T-helper 22 cell (primary cell): ENCODE results near the gene ABCC11.
"Not testable (repeated sequence)": the region's sequence is repeated elsewhere in the genome, so short reads cannot be mapped to it uniquely, and the experiment has no call there.

Experiments used
- DNase-seq: peaks from one replicate; pipeline ENCODE4 v3.0.0-alpha.2; 2020; ENCODE audit warnings: low read depth

Gene ABCC11

DNA sequence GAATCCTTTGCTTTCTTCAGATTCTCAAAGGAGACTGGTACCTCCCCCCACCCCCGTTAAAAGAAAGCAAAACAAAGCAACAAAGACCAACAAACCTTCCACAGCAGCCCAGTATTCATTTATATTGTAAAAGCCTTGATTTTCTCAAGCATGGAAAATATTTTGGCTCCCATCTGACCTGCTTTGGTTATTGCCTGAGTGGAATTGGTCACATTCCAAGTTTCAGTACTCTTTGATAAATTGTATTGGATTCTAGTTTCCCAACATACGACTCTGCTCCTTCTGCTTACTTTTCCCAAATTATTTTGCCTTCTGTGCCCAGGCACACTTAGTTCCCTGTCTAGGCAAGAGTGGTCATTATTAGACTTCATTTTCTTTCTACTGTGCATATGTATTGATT is 1.3 kb downstream of the ABCC11 start:
- DNase-seq: no peak

- no peak for DNase-seq
Measured at GRCh38 chr16:48244863-48245195, 2.5 kb downstream of the ABCC11 start.

- DNase-seq: peak; percentile 78
Measured at GRCh38 chr16:48244080-48244862, 3.1 kb downstream of the ABCC11 start, which contains the start of gene LONP2. Gene LONP2, plus strand, starts transcription at chr16:48244300. Its CDS starts 89 bp downstream, at chr16:48244389.

- DNase-seq: not testable (repeated sequence)
Measured at GRCh38 chr16:48240147-48240546, 7.2 kb downstream of the ABCC11 start.

- DNase-seq: no peak
Measured at GRCh38 chr16:48236286-48236685, 11.1 kb downstream of the ABCC11 start.

- no peak for DNase-seq
Measured at GRCh38 chr16:48235556-48236136, 11.7 kb downstream of the ABCC11 start.

GRCh38 chr16:48235058-48235555 is 12.2 kb downstream of the ABCC11 start:
- no peak for DNase-seq

DNA sequence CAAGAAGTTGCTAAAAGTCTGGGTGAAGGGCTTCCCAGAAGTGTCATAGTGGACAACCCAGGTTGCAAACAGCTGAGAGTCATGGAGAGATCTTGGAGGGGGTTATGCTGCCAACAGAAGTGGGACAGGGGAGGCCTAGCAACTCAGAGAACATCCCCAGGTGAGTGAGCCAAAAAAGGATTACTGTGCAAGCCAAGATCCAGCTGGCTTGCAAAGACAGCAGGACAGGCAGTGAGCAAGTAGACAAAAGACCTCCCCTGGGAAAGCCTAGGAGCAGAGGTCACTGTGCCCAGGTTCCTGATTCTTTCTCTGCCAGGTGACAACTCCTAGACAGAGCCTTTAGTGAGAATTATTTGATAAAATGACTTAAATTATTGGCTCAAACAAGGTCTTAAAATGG is 12.7 kb downstream of the ABCC11 start:
- no peak for DNase-seq

DNA sequence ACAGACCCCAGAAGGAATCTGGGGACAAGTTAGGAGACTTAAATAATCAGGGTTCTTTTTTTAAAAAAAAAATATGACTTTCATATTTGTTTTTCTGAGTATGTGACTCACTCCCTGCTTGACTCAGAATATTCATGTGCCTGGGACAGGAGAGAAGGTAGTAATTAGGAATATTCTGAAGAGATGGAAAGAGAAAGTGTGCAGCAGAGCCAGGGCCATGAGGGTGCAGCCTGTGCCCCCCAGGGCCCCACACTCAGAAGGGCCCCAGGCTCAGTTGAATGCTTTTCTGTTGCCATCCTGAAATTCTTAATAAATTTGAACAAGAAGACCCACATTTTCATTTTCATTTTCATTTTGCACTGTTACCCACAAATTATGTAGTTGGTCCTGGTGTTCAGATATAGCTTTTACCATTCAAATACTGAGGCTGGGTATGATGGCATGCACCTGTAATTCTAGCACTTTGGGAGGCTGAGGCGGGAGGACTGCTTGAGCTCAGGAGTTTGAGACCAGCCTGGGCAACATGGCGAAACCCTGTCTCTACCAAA is 14.8 kb downstream of the ABCC11 start:
- no peak for DNase-seq

DNA sequence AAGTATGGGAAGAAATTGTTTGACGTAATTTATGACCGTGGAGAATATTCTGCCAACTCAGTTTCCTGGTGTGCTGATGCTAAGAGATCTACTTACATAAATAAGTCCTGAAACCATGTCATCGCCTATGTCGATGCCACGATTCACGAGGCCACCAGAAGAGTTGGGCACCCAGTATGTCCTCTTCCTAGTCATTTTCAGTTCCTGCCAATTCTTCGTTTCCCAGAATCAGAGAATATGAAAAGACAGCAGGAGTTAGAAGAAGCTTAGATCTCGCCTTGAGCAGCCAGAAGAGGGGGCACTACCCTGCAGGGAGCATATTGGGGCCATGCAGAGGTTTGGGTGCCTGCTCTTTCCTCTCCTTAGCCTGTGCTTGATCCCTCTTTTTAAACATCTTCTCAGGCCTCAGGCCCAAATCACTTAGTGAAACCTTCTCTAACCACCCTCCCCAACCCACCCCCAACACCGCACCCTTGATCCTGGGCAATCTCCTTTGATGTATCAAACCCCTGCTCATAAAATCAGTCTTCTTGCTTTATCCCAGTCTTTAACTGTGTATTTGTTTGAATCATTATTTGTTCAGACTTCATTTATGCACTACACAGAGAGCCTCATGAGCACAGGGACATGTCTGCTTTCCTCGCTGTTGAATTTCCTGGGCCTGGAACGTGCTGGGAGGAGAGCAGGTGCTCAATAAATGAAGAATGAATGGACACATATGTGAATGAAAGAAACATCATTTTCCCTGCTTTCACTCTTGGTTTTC is 15.4 kb downstream of the ABCC11 start:
- no peak for DNase-seq

GRCh38 chr16:48225456-48225855 is 21.9 kb downstream of the ABCC11 start:
- DNase-seq: no peak

- DNase-seq: no peak
Measured at GRCh38 chr16:48223490-48223889, 23.8 kb downstream of the ABCC11 start.

DNA sequence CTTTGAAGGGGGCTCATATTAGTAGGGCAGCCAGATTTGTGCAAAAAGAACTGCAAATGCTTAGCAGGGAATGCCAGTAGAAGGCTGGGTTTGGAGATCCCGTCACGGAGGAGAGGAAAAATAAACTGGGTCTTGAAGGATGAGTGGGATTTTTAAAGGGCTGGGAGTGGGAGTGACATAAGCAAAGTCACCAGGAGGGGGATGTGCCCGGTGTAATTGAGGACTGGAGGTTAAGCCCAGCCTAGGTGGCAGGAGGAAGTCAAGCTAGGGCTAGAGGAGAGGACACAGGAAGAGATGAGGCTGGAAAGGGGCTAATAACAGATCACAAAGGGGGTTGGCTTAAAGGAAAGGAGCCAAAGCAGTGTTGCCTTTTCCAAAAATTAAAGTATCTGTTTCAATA is 26.4 kb downstream of the ABCC11 start:
- no peak for DNase-seq

DNA sequence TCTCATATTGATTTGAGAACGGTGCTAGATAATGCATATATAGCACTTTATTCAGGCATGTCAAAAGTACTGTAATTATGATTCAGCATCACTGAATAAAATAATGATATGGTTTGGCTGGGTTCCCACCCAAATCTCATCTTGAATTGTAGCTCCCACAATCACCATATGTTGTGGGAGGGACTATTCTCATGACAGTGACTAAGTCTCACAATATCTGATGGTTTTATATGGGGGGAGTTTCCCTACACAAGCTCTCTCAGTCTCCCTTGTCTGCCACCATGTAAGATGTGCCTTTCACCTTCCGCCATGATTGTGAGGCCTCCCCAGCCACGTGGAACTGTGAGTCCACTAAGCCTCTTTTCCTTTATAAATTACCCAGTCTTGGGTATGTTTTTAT is 28.9 kb downstream of the ABCC11 start:
- DNase-seq: no peak

GRCh38 chr16:48217708-48218107 is 29.6 kb downstream of the ABCC11 start:
- no peak for DNase-seq

GRCh38 chr16:48215738-48216137 is 31.6 kb downstream of the ABCC11 start:
- no peak for DNase-seq

DNA sequence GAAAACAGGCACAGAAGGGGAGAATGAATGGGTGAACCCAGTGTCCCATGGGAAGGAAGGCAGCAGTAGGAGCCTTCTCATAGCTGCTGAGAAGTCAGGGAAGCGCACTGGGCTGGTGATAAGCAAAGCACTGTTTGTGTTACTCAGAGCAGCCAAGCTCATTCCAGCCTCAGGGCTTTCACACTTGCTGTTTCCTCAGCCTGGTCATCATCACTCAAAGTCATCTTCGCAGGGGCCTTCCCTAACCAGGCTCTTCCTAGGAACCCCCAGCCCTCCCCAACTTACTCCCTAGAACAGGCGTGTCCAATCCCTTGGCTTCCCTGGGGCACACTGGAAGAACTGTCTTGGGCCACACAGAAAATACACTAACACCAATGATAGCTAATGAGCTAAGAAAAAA is 35.3 kb downstream of the ABCC11 start:
- DNase-seq: no peak

- DNase-seq: no peak
Measured at GRCh38 chr16:48210747-48211146, 36.6 kb downstream of the ABCC11 start.

GRCh38 chr16:48206594-48207242 is 40.6 kb downstream of the ABCC11 start:
- no peak for DNase-seq

GRCh38 chr16:48204825-48205151 is 42.6 kb downstream of the ABCC11 start:
- no peak for DNase-seq

GRCh38 chr16:48203974-48204824 is 43.1 kb downstream of the ABCC11 start:
- DNase-seq: no peak
